ENCODE measurements around the gene DTNA. TPM values are rescaled to one million over a fixed set of nuclear protein-coding genes. Genes with fewer than 3 reads are reported as not detected.
A peak's percentile ranks its signal among the peaks of the same experiment; 100 is the strongest.
"Not testable (repeated sequence)": the region's sequence is repeated elsewhere in the genome, so short reads cannot be mapped to it uniquely, and the experiment has no call there.

Gene DTNA
- polyA plus RNA-seq, 3 donors = 17.6 to 25.3 (median 21.6) TPM

GRCh38 chr18:34716111-34716510 is 6.0 kb downstream of the DTNA start:
- not testable (repeated sequence) for DNase-seq (ENCODE audit: extremely low read depth in 1 of 11, low read depth in 9 of 11, low spot score in 4 of 11)

GRCh38 chr18:34718610-34719009 is 8.5 kb downstream of the DTNA start:
- DNase-seq (ENCODE audit: extremely low read depth in 1 of 11, low read depth in 9 of 11, low spot score in 4 of 11) = no peak

DNA sequence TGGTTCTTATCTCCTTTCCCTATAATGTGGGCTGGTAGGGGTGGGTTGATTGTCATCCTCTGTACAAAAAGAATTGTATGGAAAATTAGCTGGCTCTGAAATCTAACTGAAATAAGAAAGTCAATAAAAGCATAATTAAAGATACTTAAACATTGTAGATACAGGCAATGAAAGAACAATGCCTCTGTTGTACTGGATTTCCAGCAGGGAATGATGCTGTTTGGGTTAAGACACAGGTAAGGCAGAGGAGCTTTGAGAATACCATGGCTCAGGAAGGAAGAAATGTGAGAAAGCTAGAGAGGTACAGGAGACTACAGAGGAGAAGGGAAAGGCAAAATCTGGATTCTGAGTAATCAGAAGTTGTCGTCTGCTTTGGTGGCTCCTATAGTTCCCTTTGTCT is 10.1 kb downstream of the DTNA start:
- no peak for DNase-seq (ENCODE audit: extremely low read depth in 1 of 11, low read depth in 9 of 11, low spot score in 4 of 11)

DNA sequence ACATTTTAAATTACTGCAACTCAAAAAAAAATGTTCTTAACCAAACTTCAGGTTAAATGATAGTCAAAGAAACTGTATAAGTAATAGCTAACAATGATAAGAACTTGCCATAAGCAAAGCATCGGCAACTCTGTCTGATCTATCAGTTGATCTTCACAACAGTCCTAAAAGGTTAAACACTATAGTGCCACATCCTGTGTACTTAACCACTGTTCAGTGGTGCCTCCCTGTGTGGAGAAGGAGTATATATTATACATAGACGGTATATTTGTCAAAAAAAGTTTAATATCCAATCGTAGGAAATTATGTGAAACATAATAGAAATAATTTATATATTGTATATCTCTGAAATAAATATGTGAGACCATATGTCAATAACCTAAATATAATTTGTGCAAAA is 13.0 kb downstream of the DTNA start:
- DNase-seq (ENCODE audit: extremely low read depth in 1 of 11, low read depth in 9 of 11, low spot score in 4 of 11) = no peak

GRCh38 chr18:34725737-34726136 is 15.6 kb downstream of the DTNA start:
- DNase-seq (ENCODE audit: extremely low read depth in 1 of 11, low read depth in 9 of 11, low spot score in 4 of 11) = not testable (repeated sequence)

DNA sequence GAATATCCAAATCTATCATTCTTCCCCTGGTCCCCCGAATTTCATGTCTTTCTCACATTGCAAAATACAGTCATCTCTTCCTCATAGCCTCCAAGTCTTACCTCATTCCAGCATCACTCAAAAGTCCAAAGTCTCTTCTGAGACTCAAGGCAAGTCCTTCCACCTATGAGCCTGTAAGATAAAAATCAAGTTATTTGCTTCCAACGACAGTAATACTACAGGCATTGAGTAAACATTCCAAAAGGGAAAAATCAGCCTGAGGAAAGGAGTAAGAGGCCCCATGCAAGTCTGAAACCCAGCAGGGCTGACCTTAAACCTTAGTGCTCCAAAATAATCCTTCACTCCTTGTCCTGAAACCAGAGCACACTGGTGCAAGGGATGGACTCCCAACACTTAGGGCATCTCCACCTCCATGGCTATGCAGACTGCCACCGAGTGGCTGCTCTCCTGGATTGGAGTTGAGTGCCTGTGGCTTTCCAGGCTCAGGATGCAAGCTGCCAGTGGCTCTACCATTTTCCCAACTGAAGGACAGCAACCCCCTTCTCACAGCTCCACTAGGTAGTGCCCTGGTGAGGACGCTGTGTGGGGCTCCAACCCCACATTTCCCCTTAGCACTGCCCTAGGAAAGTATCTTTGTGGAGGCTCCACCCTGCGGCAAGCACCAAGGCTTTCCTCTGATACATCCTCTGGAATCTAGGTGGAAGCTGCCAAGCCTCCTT is 16.3 kb downstream of the DTNA start:
- no peak for DNase-seq (ENCODE audit: extremely low read depth in 1 of 11, low read depth in 9 of 11, low spot score in 4 of 11)

DNA sequence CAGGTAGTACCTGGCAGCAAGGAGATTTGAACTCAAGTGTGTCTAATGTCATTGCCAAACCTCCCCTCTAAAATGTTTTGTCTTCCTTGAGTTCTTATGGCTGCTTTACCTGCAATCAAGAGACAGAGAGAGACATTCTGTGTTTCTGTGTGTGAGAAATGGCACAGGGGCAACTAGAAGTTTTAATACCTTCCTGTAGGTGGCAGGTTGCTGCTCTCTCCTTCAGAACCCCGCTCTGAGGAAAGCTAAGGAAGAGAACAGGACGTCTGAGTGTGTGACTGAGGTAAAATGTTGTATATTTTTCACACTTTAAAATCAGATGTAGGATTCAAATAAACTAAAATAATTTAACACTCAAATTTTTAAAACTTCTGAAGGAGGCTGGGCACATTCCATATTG is 19.2 kb downstream of the DTNA start:
- DNase-seq (ENCODE audit: extremely low read depth in 1 of 11, low read depth in 9 of 11, low spot score in 4 of 11) = peak in 1 of 11 donors; percentile 37

GRCh38 chr18:34729740-34730355 is 19.8 kb downstream of the DTNA start:
- no peak for DNase-seq (ENCODE audit: extremely low read depth in 1 of 11, low read depth in 9 of 11, low spot score in 4 of 11)

GRCh38 chr18:34730774-34731173 is 20.7 kb downstream of the DTNA start:
- DNase-seq (ENCODE audit: extremely low read depth in 1 of 11, low read depth in 9 of 11, low spot score in 4 of 11) = no peak

DNA sequence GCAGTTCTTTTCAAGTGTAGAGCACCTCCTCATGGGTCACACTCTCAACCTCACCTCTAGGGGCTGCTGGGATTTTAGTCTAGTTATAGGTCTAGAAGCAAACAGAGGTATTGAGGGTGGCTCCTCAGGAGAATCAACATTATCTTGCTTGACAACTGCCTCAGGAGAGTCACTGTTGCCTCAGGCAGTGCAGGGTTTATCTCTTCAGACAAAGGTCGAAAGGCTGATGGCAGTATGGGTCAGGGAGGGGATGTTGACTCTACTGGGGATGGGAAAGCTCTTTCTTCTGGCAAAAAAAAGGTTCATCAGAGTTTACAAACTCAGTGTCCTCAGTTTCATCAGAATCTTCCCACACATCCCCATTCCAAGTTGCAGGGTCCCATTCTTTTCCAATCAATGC is 24.0 kb downstream of the DTNA start:
- no peak for DNase-seq (ENCODE audit: extremely low read depth in 1 of 11, low read depth in 9 of 11, low spot score in 4 of 11)

GRCh38 chr18:34734526-34734925 is 24.4 kb downstream of the DTNA start:
- DNase-seq (ENCODE audit: extremely low read depth in 1 of 11, low read depth in 9 of 11, low spot score in 4 of 11) = not testable (repeated sequence)

DNA sequence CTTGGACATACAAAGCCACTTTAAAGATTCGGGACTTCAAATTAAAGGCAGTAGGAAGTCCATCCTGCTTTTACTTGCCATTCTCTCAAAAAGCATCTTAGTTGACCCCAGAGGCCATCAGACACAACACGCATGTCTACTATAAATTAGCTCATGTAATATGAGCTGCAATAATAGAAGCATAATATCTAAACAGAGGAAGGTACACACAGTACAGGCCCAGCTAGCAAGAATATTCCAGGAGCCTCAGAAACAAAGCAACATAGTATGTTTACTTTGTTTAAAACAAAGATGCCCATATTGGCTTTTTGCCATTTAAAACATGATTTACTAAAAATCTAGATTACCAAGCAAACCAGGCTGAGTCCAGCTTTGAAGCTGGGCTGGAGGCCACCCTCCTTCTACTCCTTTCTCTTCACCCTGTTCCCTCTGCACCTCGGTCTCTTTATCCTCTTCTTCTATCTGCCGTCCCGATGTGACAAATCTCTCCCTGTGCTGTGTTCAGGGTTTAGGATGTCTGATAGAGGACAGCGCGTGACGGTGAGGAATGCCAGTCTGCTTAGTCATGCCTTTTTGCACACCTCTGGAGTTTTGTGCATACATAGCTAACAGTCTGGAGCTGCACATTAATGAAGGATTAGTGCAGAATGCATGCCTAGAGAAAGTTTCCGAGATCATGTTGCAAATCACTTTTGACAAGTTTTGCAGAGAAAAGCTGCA is 28.2 kb downstream of the DTNA start:
- peak in 3 of 11 donors; percentile 30 to 39 (median 38) for DNase-seq (ENCODE audit: extremely low read depth in 1 of 11, low read depth in 9 of 11, low spot score in 4 of 11)

GRCh38 chr18:34740101-34740500 is 30.0 kb downstream of the DTNA start:
- DNase-seq (ENCODE audit: extremely low read depth in 1 of 11, low read depth in 9 of 11, low spot score in 4 of 11) = no peak

GRCh38 chr18:34740724-34741123 is 30.6 kb downstream of the DTNA start:
- no peak for DNase-seq (ENCODE audit: extremely low read depth in 1 of 11, low read depth in 9 of 11, low spot score in 4 of 11)

DNA sequence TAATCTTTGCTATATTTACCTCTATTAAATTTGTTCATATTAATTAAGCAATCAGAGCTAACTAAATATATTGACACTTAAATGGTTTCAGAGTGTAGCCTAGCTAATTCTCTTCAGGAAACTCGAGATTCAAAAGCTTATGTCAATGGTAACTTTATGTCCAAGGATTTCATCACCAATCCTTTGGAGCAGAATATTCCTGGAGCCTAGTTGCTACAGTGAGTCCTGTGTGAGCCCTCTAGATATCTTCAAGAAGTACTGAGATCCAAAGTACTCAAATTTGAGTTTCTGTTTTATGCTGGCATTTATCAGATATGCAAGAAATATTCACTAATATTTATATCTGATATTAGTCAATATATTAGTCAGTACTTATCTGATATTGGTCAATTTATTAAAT is 31.3 kb downstream of the DTNA start:
- no peak for DNase-seq (ENCODE audit: extremely low read depth in 1 of 11, low read depth in 9 of 11, low spot score in 4 of 11)

DNA sequence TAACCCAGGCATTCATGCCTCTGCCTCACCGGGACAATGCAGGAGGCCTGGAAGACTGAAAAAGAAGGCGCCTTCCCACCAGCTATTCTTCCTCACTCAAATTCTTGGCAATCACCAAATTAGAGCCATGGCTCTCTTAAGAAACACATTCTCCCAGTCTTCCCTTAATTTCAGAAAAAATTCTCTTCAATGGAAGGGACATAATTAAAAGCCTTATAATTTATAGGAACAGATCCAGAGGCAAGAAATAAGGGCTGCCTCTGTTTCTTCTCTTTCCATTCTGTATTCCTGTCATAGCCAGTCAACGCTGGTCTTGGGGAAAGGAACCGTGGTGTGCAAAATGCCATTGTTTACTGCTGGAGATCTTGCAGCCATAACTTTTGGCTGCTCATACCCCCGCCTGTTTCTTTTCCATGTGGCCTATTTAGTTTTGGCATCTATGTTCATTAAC is 32.8 kb downstream of the DTNA start:
- DNase-seq (ENCODE audit: extremely low read depth in 1 of 11, low read depth in 9 of 11, low spot score in 4 of 11) = no peak

DNA sequence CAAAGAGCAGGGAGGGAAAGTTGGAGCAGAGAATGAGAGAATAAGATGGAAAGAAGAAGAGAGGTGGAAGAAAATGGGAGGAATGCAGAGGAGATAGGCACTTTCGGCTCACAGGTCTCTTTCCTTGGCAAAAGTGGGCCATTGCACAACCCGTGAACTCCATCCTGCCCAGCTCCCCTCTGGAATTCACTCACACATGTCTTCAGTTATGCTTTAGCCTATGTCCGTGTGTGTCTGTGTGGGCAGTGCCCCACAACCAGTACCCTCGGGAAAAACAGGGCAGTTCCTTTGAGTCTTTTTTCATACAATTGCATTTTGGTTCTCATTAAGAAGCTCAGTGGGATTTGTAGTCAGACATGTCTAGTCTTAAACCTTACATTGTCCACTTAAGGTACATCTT is 34.5 kb downstream of the DTNA start:
- DNase-seq (ENCODE audit: extremely low read depth in 1 of 11, low read depth in 9 of 11, low spot score in 4 of 11) = no peak

DNA sequence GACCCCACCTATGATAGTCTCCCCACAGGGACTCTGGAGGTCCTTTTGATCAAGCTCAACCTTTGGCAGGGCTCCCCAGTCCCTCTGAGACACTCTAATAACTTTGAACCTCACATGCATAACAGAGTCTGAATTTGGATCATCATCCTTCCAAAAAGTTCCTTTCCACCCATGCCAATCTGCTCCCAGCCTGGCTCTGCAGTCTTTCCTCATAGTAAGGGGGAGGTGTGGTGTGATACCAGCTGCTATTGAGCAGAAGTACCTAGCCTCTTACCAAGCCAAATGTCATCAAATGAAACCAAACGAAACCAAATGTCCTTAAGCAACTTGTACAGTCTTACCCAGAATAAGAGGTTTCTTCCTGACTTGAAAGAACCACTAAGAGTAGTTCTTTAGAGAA is 36.5 kb downstream of the DTNA start:
- no peak for DNase-seq (ENCODE audit: extremely low read depth in 1 of 11, low read depth in 9 of 11, low spot score in 4 of 11)

- no peak for DNase-seq (ENCODE audit: extremely low read depth in 1 of 11, low read depth in 9 of 11, low spot score in 4 of 11)
Measured at GRCh38 chr18:34749721-34750120, 39.6 kb downstream of the DTNA start.

DNA sequence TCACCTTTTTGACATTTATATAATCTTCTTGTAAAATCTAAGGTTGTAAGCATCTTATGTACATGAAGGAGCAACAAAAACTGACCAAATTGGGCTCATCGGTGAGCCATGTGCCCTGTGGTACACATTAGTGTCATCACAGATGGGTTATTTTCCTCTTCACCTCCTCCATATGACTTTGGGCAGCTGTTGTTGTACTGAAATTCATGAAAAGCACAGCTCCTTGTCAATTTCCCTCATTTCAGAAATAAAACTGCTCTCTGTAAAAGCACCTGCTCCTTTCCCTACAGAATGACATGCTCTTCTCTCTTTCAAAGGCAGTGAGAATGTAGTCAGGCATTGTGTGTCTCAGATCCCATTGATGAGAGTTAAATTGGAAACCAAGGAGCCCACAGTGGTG is 42.0 kb downstream of the DTNA start:
- DNase-seq (ENCODE audit: extremely low read depth in 1 of 11, low read depth in 9 of 11, low spot score in 4 of 11) = no peak
